ENCODE results near the gene SNX5. TPM values are rescaled to one million over a fixed set of nuclear protein-coding genes. Genes with fewer than 3 reads are reported as not detected.

The SNX5 gene
- total and polyA plus RNA-seq, 2 of the 13 experiments (the other 11 are each of a cell fraction or from before 2014, with no cell fraction given) = 664 to 1,040 TPM

DNA sequence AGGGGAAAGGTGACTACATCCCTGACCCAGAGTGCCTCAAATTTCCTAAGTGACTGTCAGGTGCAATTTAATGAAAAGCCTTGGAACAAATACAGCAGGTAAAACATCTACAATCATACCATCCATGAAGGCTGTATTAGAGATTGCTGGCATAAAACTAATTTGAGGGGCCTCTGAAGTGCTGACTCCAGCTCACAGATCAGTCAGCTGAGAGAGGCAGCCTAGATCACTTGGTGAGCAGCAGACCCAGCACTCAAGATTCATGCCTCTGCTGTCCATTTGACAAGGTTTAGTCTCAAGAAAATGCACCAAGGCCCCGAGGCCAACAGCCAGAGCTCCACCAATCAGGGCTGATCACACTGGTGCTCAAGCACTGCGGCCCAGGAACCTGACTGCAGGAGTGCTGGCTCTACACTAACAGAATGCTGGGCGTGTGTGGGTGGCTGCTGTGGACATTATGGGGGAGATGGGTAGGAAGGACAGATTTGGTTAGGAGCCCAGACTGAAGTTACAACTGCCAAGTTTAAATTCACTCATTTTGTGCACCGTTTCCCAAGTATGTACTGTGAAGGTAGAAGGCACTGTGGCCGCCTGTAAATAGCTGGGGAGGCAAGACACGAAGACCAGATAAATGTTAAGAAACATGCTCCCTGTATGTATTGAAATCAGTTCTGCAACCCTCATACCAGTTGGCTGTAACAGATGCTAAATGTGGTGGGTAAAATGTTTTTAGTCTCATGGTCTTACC lies 28.2 kb downstream of the SNX5 start (continued):
- TF ChIP-seq, protein P1, sequence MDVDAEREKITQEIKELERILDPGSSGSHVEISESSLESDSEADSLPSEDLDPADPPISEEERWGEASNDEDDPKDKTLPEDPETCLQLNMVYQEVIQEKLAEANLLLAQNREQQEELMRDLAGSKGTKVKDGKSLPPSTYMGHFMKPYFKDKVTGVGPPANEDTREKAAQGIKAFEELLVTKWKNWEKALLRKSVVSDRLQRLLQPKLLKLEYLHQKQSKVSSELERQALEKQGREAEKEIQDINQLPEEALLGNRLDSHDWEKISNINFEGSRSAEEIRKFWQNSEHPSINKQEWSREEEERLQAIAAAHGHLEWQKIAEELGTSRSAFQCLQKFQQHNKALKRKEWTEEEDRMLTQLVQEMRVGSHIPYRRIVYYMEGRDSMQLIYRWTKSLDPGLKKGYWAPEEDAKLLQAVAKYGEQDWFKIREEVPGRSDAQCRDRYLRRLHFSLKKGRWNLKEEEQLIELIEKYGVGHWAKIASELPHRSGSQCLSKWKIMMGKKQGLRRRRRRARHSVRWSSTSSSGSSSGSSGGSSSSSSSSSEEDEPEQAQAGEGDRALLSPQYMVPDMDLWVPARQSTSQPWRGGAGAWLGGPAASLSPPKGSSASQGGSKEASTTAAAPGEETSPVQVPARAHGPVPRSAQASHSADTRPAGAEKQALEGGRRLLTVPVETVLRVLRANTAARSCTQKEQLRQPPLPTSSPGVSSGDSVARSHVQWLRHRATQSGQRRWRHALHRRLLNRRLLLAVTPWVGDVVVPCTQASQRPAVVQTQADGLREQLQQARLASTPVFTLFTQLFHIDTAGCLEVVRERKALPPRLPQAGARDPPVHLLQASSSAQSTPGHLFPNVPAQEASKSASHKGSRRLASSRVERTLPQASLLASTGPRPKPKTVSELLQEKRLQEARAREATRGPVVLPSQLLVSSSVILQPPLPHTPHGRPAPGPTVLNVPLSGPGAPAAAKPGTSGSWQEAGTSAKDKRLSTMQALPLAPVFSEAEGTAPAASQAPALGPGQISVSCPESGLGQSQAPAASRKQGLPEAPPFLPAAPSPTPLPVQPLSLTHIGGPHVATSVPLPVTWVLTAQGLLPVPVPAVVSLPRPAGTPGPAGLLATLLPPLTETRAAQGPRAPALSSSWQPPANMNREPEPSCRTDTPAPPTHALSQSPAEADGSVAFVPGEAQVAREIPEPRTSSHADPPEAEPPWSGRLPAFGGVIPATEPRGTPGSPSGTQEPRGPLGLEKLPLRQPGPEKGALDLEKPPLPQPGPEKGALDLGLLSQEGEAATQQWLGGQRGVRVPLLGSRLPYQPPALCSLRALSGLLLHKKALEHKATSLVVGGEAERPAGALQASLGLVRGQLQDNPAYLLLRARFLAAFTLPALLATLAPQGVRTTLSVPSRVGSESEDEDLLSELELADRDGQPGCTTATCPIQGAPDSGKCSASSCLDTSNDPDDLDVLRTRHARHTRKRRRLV (CRISPR knock-in tag; IDR thresholded peaks at IDR 0.05) = no peak
- peak; percentile 47; the same call in 1 of the 2 replicates for TF ChIP-seq PITX1 (CRISPR knock-in tag; IDR thresholded peaks at IDR 0.05)
- TF ChIP-seq ZNF746 (CRISPR knock-in tag; IDR thresholded peaks at IDR 0.05) = no peak
- TF ChIP-seq ZNF749 (CRISPR knock-in tag; IDR thresholded peaks at IDR 0.05; ENCODE audit: borderline replicate concordance) = peak; percentile 87
- TF ChIP-seq, protein P2, sequence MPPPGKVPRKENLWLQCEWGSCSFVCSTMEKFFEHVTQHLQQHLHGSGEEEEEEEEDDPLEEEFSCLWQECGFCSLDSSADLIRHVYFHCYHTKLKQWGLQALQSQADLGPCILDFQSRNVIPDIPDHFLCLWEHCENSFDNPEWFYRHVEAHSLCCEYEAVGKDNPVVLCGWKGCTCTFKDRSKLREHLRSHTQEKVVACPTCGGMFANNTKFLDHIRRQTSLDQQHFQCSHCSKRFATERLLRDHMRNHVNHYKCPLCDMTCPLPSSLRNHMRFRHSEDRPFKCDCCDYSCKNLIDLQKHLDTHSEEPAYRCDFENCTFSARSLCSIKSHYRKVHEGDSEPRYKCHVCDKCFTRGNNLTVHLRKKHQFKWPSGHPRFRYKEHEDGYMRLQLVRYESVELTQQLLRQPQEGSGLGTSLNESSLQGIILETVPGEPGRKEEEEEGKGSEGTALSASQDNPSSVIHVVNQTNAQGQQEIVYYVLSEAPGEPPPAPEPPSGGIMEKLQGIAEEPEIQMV (CRISPR knock-in tag; IDR thresholded peaks at IDR 0.05; ENCODE audit: low read depth) = peak; percentile 39; the same call in 1 of the 2 replicates
- TF ChIP-seq ZNF558 (CRISPR knock-in tag; IDR thresholded peaks at IDR 0.05; ENCODE audit: borderline replicate concordance) = peak; percentile 55; the same call in 1 of the 2 replicates
- TF ChIP-seq, protein P3, sequence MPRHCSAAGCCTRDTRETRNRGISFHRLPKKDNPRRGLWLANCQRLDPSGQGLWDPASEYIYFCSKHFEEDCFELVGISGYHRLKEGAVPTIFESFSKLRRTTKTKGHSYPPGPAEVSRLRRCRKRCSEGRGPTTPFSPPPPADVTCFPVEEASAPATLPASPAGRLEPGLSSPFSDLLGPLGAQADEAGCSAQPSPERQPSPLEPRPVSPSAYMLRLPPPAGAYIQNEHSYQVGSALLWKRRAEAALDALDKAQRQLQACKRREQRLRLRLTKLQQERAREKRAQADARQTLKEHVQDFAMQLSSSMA (CRISPR knock-in tag; IDR thresholded peaks at IDR 0.05) = no peak
- TF ChIP-seq, protein P4, sequence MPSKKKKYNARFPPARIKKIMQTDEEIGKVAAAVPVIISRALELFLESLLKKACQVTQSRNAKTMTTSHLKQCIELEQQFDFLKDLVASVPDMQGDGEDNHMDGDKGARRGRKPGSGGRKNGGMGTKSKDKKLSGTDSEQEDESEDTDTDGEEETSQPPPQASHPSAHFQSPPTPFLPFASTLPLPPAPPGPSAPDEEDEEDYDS (CRISPR knock-in tag; IDR thresholded peaks at IDR 0.05) = peak; percentile 6; the same call in 1 of the 2 replicates
- peak; percentile 97 for TF ChIP-seq ZC3H4 (CRISPR knock-in tag; IDR thresholded peaks at IDR 0.05; ENCODE audit: borderline replicate concordance)
- no peak for TF ChIP-seq HNRNPLL (IDR thresholded peaks at IDR 0.05; ENCODE audit: low read depth, low read length, poor library complexity, severe bottlenecking)
- TF ChIP-seq ZBTB3 (CRISPR knock-in tag; IDR thresholded peaks at IDR 0.05; ENCODE audit: borderline replicate concordance, low read depth) = peak; percentile 44; the same call in 1 of the 2 replicates
- no peak for TF ChIP-seq ZFP36L1 (CRISPR knock-in tag; IDR thresholded peaks at IDR 0.05)
- peak; percentile 1 for TF ChIP-seq PHF5A (CRISPR knock-in tag; IDR thresholded peaks at IDR 0.05; ENCODE audit: low read depth, unreplicated experiment)
- TF ChIP-seq, protein P5, sequence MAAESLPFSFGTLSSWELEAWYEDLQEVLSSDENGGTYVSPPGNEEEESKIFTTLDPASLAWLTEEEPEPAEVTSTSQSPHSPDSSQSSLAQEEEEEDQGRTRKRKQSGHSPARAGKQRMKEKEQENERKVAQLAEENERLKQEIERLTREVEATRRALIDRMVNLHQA (CRISPR knock-in tag; IDR thresholded peaks at IDR 0.05) = no peak
- TF ChIP-seq NRL (CRISPR knock-in tag; IDR thresholded peaks at IDR 0.05; ENCODE audit: borderline replicate concordance) = no peak
- no peak for TF ChIP-seq POGZ (CRISPR knock-in tag; IDR thresholded peaks at IDR 0.05)
- TF ChIP-seq ZC3H13 (CRISPR knock-in tag; IDR thresholded peaks at IDR 0.05) = peak; percentile 81; the same call in 1 of the 2 replicates
- TF ChIP-seq, protein P6, sequence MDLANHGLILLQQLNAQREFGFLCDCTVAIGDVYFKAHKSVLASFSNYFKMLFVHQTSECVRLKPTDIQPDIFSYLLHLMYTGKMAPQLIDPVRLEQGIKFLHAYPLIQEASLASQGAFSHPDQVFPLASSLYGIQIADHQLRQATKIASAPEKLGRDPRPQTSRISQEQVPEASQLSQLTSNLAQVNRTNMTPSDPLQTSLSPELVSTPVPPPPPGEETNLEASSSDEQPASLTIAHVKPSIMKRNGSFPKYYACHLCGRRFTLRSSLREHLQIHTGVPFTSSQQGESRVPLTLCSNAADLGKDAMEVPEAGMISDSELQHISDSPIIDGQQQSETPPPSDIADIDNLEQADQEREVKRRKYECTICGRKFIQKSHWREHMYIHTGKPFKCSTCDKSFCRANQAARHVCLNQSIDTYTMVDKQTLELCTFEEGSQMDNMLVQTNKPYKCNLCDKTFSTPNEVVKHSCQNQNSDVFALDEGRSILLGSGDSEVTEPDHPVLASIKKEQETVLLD (CRISPR knock-in tag; IDR thresholded peaks at IDR 0.05; ENCODE audit: low read depth) = 0 out of 2 replicates have a peak, but pooled peaks have one; percentile 32
